K562 (cell line): ENCODE results near the gene PRR14L. TPM values are rescaled to one million over a fixed set of nuclear protein-coding genes. Genes with fewer than 3 reads are reported as not detected.

Experiments
- ATAC-seq: fragments of 200-7000 bp; cut with Tn5 transposase; 3 replicates; pipeline ENCODE4 v1.9.1; 2020; ENCODE audit warnings: moderate library complexity
- BruUV-seq: library from RNA; stranded (reverse); fragments of 400-500 nt; replicated peaks from 2 replicates; lab custom pipeline; 2021; lab: Mats Ljungman, UMichigan
- CTCF ChIA-PET: fragments of 300-600 bp; formaldehyde crosslinking; extraction: SDS; loops from one replicate; lab custom pipeline; 2021; ENCODE audit warnings: low intra/inter-chr PET ratio; lab: Yijun Ruan, JAX
- POLR2A ChIA-PET: fragments of 300-600, 350-650 bp; sonication (Branson Sonifier 250); formaldehyde crosslinking; extraction: SDS; loops from one replicate; lab custom pipeline; 2021; ENCODE audit warnings: antibody characterized with exemption, inconsistent platforms; lab: Yijun Ruan, JAX
- DNase-seq, 4 experiments: peaks; one replicate each; pipeline versions ENCODE4 v3.0.0 to v3.0.0-alpha.2; 2011 to 2018; ENCODE audit warnings: low spot score in 3 of 4, mixed read lengths in 3 of 4; ENCODE audit errors: extremely low read depth in 1 of 4
- FAIRE-seq: peaks from 2 replicates; lab custom pipeline; 2011; peaks lifted over from hg19 to GRCh38; lab: Jason Lieb, UNC
- H2AFZ ChIP-seq: 2 replicates; pipeline ENCODE4 v1.6.0; 2011; ENCODE audit warnings: low read depth, low read length, control low read depth, inconsistent platforms
- H3K27ac ChIP-seq: fragments of 200-600 bp; 3 replicates; pipeline ENCODE4 v1.8.0; 2011; ENCODE audit warnings: low read depth, mild to moderate bottlenecking, control low read depth, inconsistent platforms, low read length, moderate library complexity, mixed read lengths; ENCODE audit errors: extremely low read depth
- H3K27me3 ChIP-seq, 2 experiments: fragments of 300-600 bp in 1 of 2; 2 replicates in 1 of 2; 3 replicates in 1 of 2; pipeline versions ENCODE4 v1.6.0 to v1.8.0; 2011; ENCODE audit warnings: inconsistent platforms in 2 of 2, low read length in 2 of 2, mild to moderate bottlenecking in 1 of 2, mixed read lengths in 1 of 2, moderate library complexity in 1 of 2; ENCODE audit not compliant: control insufficient read depth in 2 of 2, insufficient read depth in 2 of 2
- H3K36me3 ChIP-seq: fragments of 300-600 bp; 3 replicates; pipeline ENCODE4 v1.8.0; 2011; ENCODE audit warnings: mild to moderate bottlenecking, low read length, inconsistent platforms; ENCODE audit not compliant: control insufficient read depth, insufficient read depth
- H3K4me1 ChIP-seq, 2 experiments: fragments of 200-600 bp in 1 of 2; replicated peaks in 1 of 2; 2 replicates in 1 of 2; 3 replicates in 1 of 2; pipeline versions ENCODE4 v1.5.1 to v1.8.0; 2011; ENCODE audit warnings: inconsistent platforms in 2 of 2, low read length in 2 of 2, mild to moderate bottlenecking in 1 of 2, mixed read lengths in 1 of 2, moderate library complexity in 1 of 2; ENCODE audit not compliant: control insufficient read depth in 2 of 2, insufficient read depth in 2 of 2
- H3K4me2 ChIP-seq: 2 replicates; pipeline ENCODE4 v1.6.1; 2011; ENCODE audit warnings: low read length, control low read depth, inconsistent platforms, mixed read lengths; ENCODE audit not compliant: insufficient read depth
- H3K4me3 ChIP-seq: fragments of 200-600 bp; sonication (generic), shearing (Covaris generic); 2 replicates; pipeline ENCODE4 v1.5.1; 2016; ENCODE audit warnings: control low read depth, inconsistent platforms
- H3K79me2 ChIP-seq: fragments of 200-600 bp; 3 replicates; pipeline ENCODE4 v1.8.0; 2011; ENCODE audit warnings: low read length, inconsistent platforms; ENCODE audit not compliant: control insufficient read depth, insufficient read depth
- H3K9ac ChIP-seq, 2 experiments: 2 replicates each; pipeline versions ENCODE4 v1.6.0 to v1.6.1; 2011; ENCODE audit warnings: low read depth in 2 of 2, low read length in 2 of 2, control low read depth in 1 of 2, inconsistent platforms in 1 of 2, mild to moderate bottlenecking in 1 of 2, mixed read lengths in 1 of 2; ENCODE audit not compliant: insufficient read depth in 1 of 2
- H3K9me1 ChIP-seq: one replicate; pipeline ENCODE4 v1.6.0; 2011; ENCODE audit warnings: inconsistent platforms, mild to moderate bottlenecking, low read length, moderate library complexity; ENCODE audit not compliant: control insufficient read depth, insufficient read depth
- H3K9me3 ChIP-seq: replicated peaks from 2 replicates; pipeline ENCODE4 v1.5.1; 2011; ENCODE audit warnings: low read depth, low read length, inconsistent platforms; ENCODE audit not compliant: control insufficient read depth, insufficient read depth
- H4K20me1 ChIP-seq: replicated peaks from 2 replicates; pipeline ENCODE4 v1.6.1; 2011; ENCODE audit warnings: low read length, inconsistent platforms, mixed read lengths; ENCODE audit not compliant: control insufficient read depth, insufficient read depth
- CBFA2T3 ChIP-seq: fragments of 450-650 bp; IDR thresholded peaks from 2 replicates; pipeline ENCODE4 v1.6.1; 2017
- CREB5 ChIP-seq: fragments of 250-450 bp; sonication (Bioruptor Pico); IDR thresholded peaks from 2 replicates; pipeline ENCODE4 v1.5.0; 2020; ENCODE audit warnings: mild to moderate bottlenecking
- HBP1 ChIP-seq: fragments of 450-650 bp; formaldehyde crosslinking; IDR thresholded peaks from 2 replicates; pipeline ENCODE4 v1.4.0; 2022; ENCODE audit warnings: missing genetic modification characterization
- KHSRP ChIP-seq: fragments of 450-650 bp; IDR thresholded peaks from 2 replicates; pipeline ENCODE4 v1.6.1; 2017
- KLF6 ChIP-seq: fragments of 250-450 bp; sonication (Bioruptor Pico); IDR thresholded peaks from 2 replicates; pipeline ENCODE4 v1.4.0; 2020; ENCODE audit warnings: mild to moderate bottlenecking, moderate library complexity, borderline replicate concordance
- NR2F6 ChIP-seq: fragments of 450-650 bp; formaldehyde crosslinking; IDR thresholded peaks from 2 replicates; pipeline ENCODE4 v1.4.0; 2020; ENCODE audit warnings: mild to moderate bottlenecking
- POLR2AphosphoS5 ChIP-seq: IDR thresholded peaks from 2 replicates; pipeline ENCODE4 v1.6.1; 2011; ENCODE audit warnings: mild to moderate bottlenecking, low read depth, low read length, moderate library complexity; ENCODE audit not compliant: control insufficient read depth, insufficient read depth
- SPI1 ChIP-seq: IDR thresholded peaks from 2 replicates; pipeline ENCODE4 v1.6.1; 2011; ENCODE audit warnings: low read depth, low read length, control low read depth, borderline replicate concordance
- VEZF1 ChIP-seq: fragments of 200-800 bp; sonication (Bioruptor generic); IDR thresholded peaks from 2 replicates; pipeline ENCODE4 v1.6.1; 2017; ENCODE audit warnings: missing genetic modification characterization, missing compliant biosample characterization
- ZBTB43 ChIP-seq: sonication (generic); formaldehyde crosslinking; IDR thresholded peaks from 2 replicates; pipeline ENCODE4 v1.8.0; 2023; ENCODE audit warnings: mild to moderate bottlenecking, missing genetic modification reagents
- ZNF707 ChIP-seq: fragments of 250-450 bp; sonication (Bioruptor Pico); conservative IDR thresholded peaks from 2 replicates; pipeline ENCODE4 v1.8.0; 2022; ENCODE audit warnings: inconsistent platforms, mild to moderate bottlenecking, moderate library complexity
- WGBS: fragments of 100-300 bp; shearing (Covaris generic); methylation state at CpG from one replicate; pipeline ENCODE4 v1.1.6; 2016; ENCODE audit warnings: low coverage, mixed read lengths; ENCODE audit not compliant: insufficient coverage; ENCODE audit errors: missing lambda C conversion rate; 5-methylcytosine and 5-hydroxymethylcytosine counted together
- in situ Hi-C: fragments of 300-500 bp; cut with MboI; formaldehyde crosslinking; loops from 4 replicates; pipeline ENCODE4 v1.15.0; 2018; ENCODE audit warnings: inconsistent platforms, mixed read lengths
- intact Hi-C: fragments of 100-400 bp; cut with micrococcal nuclease; formaldehyde crosslinking; loops from 2 replicates; pipeline ENCODE4 v1.14.2; 2022
- polyA plus RNA-seq, 8 experiments: library from polyadenylated mRNA; depleted of rRNA in 4 of 8; stranded (reverse) in 5 of 8; unstranded in 3 of 8; fragments of >200 nt; fragmentation: Nextera tagmentation in 2 of 8; fragmentation: Illumina TruSeq in 1 of 8; extraction: Ambion mirVana in 2 of 8; extraction: Trizol in 1 of 8; gene quantifications; 2 replicates each; pipeline versions ENCODE4 v1.2.1 to v1.2.3, GENCODE V29; 2011 to 2014; ENCODE audit warnings: inconsistent platforms in 1 of 8, missing spikeins in 1 of 8
- total RNA-seq, 7 experiments: library from RNA; depleted of rRNA in 6 of 7; stranded (reverse); fragments of >200 nt in 6 of 7; fragmentation: Illumina TruSeq in 2 of 7; extraction: Trizol in 2 of 7; gene quantifications; 2 replicates each; pipeline versions ENCODE4 v1.2.1 to v1.2.3, GENCODE V29; 2011 to 2021; ENCODE audit warnings: low replicate concordance in 1 of 7

PRR14L gene
- total and polyA plus RNA-seq, 9 of the 15 experiments (the other 6 are each of a cell fraction or from before 2014, with no cell fraction given), result 2.8 to 36.3 (median 12.3) TPM

GRCh38 chr22:31752096-31752847, 2.3 kb upstream of the PRR14L start (continued):
- TF ChIP-seq POLR2AphosphoS5, result no peak
- TF ChIP-seq KLF6 (CRISPR knock-in tag), result no peak
- no peak for TF ChIP-seq SPI1

GRCh38 chr22:31750365-31751284, 693 bp upstream of the PRR14L start:
- H4K20me1 ChIP-seq, result no peaks in the 10 kb centered on the region
- H3K4me2 ChIP-seq, result peak overlapping the region; percentile 74
- in situ Hi-C loops (no loop called here), intact Hi-C loops (loop anchor here (5.0 to 10.0 kb wide), 2 partner anchors 86 to 197 kb away; partner anchors contain the start of gene PISD)
- peak overlapping the region; percentile 90 for H3K4me3 ChIP-seq
- peaks cover 19% of the 10 kb centered on the region; the same call in 2 of the 3 replicates for H3K36me3 ChIP-seq
- BruUV-seq, result TSS peak; percentile 34
- no peaks in the 10 kb centered on the region for H3K9me1 ChIP-seq
- POLR2A ChIA-PET, result interaction anchor here (0.7 kb wide), 2 partner anchors 27 to 393 kb away, joined by 3 read pairs; no protein-coding TSS in a partner anchor
- peak in 1 of 4 experiments; percentile 41 for DNase-seq
- no peak for ATAC-seq
- peak overlapping the region; percentile 86 for H2AFZ ChIP-seq
- peak; percentile 52 for FAIRE-seq
- WGBS, result 31% methylated on average over 15 of the region's 16 CpGs
- H3K9me3 ChIP-seq, result no peaks in the 10 kb centered on the region
- no peaks in the 10 kb centered on the region for H3K27me3 ChIP-seq
- H3K27ac ChIP-seq, result peak overlapping the region; percentile 89
- CTCF ChIA-PET, result no interaction called here
- H3K9ac ChIP-seq, result peak overlapping the region; percentile 86 to 92
- peaks cover 34 to 45% of the 10 kb centered on the region in 2 experiments for H3K4me1 ChIP-seq
- H3K79me2 ChIP-seq, result peaks cover 53% of the 10 kb centered on the region
- TF ChIP-seq ZBTB43 (CRISPR knock-in tag) (no peak), ZNF707 (CRISPR knock-in tag) (no peak), VEZF1 (CRISPR knock-in tag) (no peak), CREB5 (CRISPR knock-in tag) (no peak), NR2F6 (CRISPR knock-in tag) (no peak), HBP1 (CRISPR knock-in tag) (no peak), KHSRP (no peak), CBFA2T3 (peak; percentile 14; the same call in 1 of the 2 replicates)
